Inferior parietal cortex (tissue), 1 donor: ENCODE data around the gene CAMK2G.
"Not testable (repeated sequence)": the region's sequence is repeated elsewhere in the genome, so short reads cannot be mapped to it uniquely, and the experiment has no call there.

Experiments
- DNase-seq: peaks from one replicate; pipeline ENCODE4 v3.0.0-alpha.2; 2016; ENCODE audit errors: extremely low spot score

The CAMK2G gene

GRCh38 chr10:73874267-73875138 lies at the start of gene CAMK2G:
CAMK2G (minus strand) TSS chr10:73874555; CDS start chr10:73874461, 94 bp downstream.
- no peak for DNase-seq

DNA sequence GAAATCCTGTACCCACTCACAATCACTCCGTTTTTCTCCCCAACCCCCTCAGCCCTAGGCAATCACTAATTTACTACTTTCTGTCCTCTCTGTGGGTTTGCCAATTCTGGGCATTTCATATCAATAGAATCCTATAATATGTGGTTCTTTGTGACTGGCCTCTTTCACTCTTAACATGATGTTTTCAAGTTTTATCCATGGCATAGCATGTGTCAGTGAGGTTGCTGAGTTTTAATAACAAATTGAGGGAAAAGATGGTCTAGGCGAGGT lies 48.4 kb upstream of the CAMK2G start:
- DNase-seq = no peak

- no peak for DNase-seq
Measured at GRCh38 chr10:73922007-73922863, 47.9 kb upstream of the CAMK2G start.

GRCh38 chr10:73920089-73920488 lies 45.7 kb upstream of the CAMK2G start:
- no peak for DNase-seq

GRCh38 chr10:73919481-73919880 lies 45.1 kb upstream of the CAMK2G start:
- DNase-seq = not testable (repeated sequence)

DNA sequence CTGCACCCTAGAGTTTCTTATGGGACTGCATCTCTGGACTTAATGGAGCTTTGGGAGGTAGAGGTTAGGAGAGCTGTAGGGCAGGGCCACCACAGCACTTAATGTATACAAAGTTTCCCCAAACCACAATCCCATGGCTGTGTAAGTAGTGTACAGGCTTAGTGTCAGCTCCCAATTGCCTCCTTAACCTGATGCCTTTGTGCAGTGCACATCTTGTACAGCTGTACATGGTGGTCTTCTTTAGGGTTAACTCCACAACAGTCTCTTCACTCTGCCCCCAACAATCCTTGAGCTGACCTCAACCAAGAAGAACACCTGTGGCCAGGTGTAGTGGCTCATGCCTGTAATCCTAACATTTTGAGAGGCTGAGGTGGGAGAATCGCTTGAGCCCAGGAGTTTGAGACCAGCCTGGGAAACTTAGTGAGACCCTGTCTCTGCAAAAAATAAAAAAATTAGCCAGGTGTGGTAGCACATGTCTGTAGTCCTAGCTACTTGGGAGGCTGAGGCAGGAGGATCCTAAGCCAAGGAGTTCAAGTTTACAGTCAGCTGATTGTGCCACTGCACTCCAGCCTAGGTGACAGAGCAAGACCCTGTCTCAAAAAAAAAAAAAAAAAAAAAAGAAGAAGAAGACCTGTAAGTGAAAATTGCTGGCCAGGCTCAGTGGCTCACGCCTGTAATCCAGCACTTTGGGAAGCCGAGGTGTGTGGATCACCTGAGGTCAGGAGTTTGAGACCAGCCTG lies 43.4 kb upstream of the CAMK2G start:
- DNase-seq = no peak

- no peak for DNase-seq
Measured at GRCh38 chr10:73916761-73917470, 42.6 kb upstream of the CAMK2G start.

DNA sequence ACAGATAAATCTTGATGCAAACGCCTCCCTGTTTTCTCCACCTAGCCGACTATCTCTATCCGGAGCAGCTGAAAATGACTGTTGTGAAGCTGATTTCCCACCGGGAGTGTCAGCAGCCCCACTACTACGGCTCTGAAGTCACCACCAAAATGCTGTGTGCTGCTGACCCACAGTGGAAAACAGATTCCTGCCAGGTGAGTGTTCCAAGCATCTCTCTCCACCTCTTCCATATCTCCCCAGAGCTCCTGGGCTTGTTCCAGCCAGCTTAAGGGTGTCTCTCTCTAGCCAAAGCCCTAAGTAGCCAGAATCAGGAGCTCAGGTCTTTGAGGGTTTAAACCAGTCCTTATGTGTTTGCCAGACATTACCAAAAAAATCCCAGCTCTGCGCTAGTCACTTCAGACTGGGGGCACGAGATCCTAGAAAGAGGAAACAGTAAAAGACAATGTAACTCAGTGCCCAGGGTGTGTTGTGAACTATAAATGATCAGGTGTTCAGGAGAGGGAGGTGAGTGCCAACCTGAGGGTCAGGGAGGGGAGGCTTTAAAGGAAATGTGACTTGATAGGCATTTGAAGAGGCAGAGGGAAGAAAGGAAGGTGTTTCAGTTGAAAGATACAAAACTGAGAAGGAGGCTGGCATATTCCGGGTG lies 41.0 kb upstream of the CAMK2G start:
- DNase-seq = no peak

GRCh38 chr10:73914036-73914435 lies 39.7 kb upstream of the CAMK2G start:
- no peak for DNase-seq

DNA sequence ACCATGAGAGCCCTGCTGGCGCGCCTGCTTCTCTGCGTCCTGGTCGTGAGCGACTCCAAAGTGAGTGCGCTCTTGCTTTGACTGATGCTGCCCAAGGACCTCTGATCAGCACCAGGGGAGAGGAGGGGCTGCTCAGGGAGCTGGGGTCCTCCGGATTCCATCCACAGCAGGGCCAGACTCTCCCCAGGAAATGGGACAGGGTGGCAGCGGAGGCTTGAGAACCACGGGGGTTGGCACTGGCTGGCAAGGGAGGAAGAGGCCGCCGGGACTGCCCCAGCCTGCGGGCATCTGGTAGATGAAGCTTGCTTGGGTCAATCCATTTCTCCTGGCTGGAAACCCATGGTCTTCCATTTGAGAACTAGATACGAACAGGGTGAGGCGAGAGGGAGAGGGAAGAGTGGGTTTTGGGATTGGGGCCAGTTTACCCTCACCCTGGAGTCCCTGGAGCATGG lies 37.2 kb upstream of the CAMK2G start:
- no peak for DNase-seq

DNA sequence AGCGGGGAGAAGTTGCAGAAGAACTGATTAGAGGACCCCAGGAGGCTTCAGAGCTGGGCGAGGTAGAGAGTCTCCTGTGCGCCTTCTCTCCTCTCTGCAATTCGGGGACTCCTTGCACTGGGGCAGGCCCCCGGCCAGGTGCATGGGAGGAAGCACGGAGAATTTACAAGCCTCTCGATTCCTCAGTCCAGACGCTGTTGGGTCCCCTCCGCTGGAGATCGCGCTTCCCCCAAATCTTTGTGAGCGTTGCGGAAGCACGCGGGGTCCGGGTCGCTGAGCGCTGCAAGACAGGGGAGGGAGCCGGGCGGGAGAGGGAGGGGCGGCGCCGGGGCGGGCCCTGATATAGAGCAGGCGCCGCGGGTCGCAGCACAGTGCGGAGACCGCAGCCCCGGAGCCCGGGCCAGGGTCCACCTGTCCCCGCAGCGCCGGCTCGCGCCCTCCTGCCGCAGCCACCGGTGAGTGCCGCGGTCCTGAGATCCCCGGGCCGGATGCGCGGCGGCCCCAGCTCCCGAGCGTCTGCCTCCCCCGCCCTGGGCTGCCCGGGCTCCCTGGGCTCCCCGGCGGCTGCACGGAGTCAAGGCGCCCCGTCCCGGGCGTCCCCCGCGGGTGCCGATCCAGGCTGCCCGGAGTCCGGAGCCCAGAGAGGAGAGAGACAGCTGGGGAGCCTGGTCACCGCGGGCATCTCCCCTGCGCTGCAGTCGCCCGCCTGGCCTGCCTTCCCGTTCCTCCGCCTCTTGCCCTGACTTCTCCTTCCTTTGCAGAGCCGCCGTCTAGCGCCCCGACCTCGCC lies 36.6 kb upstream of the CAMK2G start, which contains the start of gene PLAU:
PLAU (plus strand) TSS at position 369 of the 789 bp plus-strand sequence. CDS start 424 bp downstream, outside the sequence.
- DNase-seq = no peak

- DNase-seq = no peak
Measured at GRCh38 chr10:73910401-73910763, 36.0 kb upstream of the CAMK2G start.

DNA sequence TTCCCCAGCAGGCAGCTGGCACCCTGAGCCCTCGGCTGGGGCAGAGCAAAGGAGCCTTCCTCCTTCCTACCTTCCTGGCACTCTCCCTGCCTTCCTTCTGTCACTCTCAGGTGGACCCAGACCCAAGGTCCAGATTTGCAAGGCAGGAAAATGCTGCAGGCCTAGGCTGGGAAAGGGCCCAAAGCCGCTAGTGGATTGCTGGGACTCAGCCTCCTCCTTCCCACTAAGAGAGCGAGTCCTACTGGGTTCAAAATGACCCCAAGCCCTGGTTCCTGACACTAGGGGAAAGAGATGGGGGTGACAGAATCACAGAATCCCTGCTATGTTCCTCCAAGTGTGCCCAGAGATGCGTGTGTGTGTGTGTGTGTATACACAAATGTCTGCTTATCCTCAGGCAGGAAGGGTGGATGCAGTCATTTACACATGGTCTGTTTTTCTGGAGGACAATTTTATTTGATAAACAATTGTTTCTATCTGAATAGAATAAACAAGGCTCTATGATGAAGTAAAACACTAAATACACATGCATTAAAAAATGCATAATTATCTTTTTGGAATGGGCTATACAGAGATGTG lies 35.3 kb upstream of the CAMK2G start:
- DNase-seq = no peak

DNA sequence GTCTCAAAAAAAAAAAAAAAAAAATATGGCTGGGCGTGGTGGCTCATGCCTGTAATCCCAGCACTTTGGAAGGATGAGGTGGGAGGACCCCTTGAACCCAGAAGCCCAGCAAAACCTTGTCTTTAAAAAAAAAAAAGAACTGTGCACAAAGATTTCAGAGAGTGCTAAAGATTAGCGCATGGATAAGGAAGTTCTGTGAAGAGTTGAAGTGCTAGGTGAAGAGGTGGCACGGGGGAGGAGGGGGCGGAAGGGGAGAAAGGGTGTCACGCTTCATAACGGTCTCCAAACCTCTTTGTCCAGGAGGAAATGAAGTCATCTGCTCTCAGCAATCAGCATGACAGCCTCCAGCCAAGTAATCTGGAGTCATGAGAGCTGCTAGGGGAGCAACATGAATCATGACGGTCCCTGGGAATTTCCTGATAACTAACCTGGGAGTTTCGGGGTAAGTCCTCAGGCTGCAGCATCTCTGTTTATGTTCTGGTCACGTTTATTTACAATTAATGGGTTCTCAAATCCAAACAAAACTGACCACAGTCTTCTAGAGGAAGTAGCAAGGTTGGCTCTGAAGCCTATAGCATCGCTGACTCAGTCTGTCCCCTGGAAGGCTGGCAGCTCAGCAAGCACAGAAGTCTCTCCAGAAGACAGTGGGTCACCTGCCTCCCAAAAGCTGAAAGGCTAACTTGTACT lies 34.6 kb upstream of the CAMK2G start:
- no peak for DNase-seq

GRCh38 chr10:73907841-73908517 lies 33.6 kb upstream of the CAMK2G start:
- no peak for DNase-seq

DNA sequence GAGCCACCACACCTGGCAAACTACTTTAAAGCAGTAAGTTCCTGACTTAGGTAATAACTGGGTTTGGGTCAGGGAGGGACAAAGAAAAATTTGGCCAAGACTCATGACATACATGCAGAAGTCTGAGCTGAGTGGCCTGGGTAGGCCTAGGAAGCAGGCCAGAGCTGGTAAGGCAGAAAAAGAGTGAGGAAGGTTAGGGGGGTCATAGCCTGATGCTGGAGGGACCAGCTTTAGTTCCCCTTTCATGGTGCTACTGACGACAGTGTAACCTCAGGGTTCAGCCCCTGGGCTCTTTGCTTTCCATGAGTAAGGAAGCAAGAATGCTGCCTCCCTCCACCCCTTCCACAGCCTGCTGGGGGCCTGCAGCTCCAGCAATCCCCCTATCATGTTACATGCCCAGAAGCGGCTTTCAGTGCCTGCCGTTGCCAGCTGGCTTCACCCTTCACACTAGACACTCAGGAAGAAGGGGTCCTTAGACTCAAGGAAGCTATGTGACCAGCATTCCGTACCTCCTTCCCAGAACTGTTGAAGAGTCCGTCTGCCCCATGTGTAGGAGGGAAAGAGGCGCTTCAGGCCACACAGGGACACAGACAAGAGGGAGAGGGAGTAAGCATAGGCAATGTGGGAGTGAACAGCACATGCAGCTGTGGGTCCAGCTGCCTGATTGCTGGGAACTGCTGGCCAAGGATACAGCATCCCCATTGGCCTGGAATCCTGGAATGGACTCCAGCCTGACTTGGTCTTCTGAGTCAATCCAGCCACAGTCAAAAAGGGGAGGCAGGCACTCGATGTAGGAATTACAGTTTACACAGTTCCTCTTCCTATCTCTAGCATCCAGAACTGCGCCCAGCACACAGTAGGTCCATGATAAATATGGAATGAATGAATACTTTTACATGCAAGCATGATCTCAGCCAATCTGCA lies 32.4 kb upstream of the CAMK2G start:
- no peak for DNase-seq

GRCh38 chr10:73905256-73906020 lies 31.1 kb upstream of the CAMK2G start:
- DNase-seq = no peak
